Measurements from ENCODE around the gene CELF4. TPM values are rescaled to one million over a fixed set of nuclear protein-coding genes. Genes with fewer than 3 reads are reported as not detected.
A peak's percentile ranks its signal among the peaks of the same experiment; 100 is the strongest.

CELF4 gene
- total and polyA plus RNA-seq, 2 experiments from 2014 or later: 1.6 to 2.1 TPM

GRCh38 chr18:37266290-37266689 is 299.3 kb downstream of the CELF4 start:
- DNase-seq (ENCODE audit: low read depth in 1 of 2, low spot score in 1 of 2): peak in 1 of 2 donors; percentile 24
- Histone ChIP-seq H3K9me3 (ENCODE audit: low read depth) (no peaks in the 10 kb centered on the region), H3K27ac (no peak overlapping the region), H3K27me3 (peaks cover 16% of the 10 kb centered on the region), H3K36me3 (no peaks in the 10 kb centered on the region), H3K4me3 (no peak overlapping the region), H3K4me1 (ENCODE audit: low read depth) (no peaks in the 10 kb centered on the region)
- no peak for TF ChIP-seq CTCF (IDR thresholded peaks at IDR 0.05; ENCODE audit: low read depth, low read length)

GRCh38 chr18:37265382-37265781 is 300.2 kb downstream of the CELF4 start:
- Histone ChIP-seq H3K27me3 (peaks cover 20% of the 10 kb centered on the region), H3K9me3 (ENCODE audit: low read depth) (no peaks in the 10 kb centered on the region), H3K4me3 (no peak overlapping the region), H3K4me1 (ENCODE audit: low read depth) (no peaks in the 10 kb centered on the region), H3K36me3 (no peaks in the 10 kb centered on the region), H3K27ac (no peak overlapping the region)
- no peak for TF ChIP-seq CTCF (IDR thresholded peaks at IDR 0.05; ENCODE audit: low read depth, low read length)
- DNase-seq (ENCODE audit: low read depth in 1 of 2, low spot score in 1 of 2): no peak

GRCh38 chr18:37264956-37265355 is 300.6 kb downstream of the CELF4 start:
- Histone ChIP-seq H3K27ac (no peak overlapping the region), H3K9me3 (ENCODE audit: low read depth) (no peaks in the 10 kb centered on the region), H3K4me3 (no peak overlapping the region), H3K4me1 (ENCODE audit: low read depth) (no peaks in the 10 kb centered on the region), H3K27me3 (peaks cover 24% of the 10 kb centered on the region), H3K36me3 (no peaks in the 10 kb centered on the region)
- no peak for TF ChIP-seq CTCF (IDR thresholded peaks at IDR 0.05; ENCODE audit: low read depth, low read length)
- no peak for DNase-seq (ENCODE audit: low read depth in 1 of 2, low spot score in 1 of 2)

- no peak for DNase-seq (ENCODE audit: low read depth in 1 of 2, low spot score in 1 of 2)
- H3K27me3 ChIP-seq: peaks cover 37% of the 10 kb centered on the region
- no peaks in the 10 kb centered on the region for H3K4me1 ChIP-seq (ENCODE audit: low read depth)
- H3K27ac ChIP-seq: no peak overlapping the region
- H3K36me3 ChIP-seq: no peaks in the 10 kb centered on the region
- no peak for TF ChIP-seq CTCF (IDR thresholded peaks at IDR 0.05; ENCODE audit: low read depth, low read length)
- H3K9me3 ChIP-seq (ENCODE audit: low read depth): no peaks in the 10 kb centered on the region
- no peak overlapping the region for H3K4me3 ChIP-seq
Measured at GRCh38 chr18:37261988-37262387, 303.6 kb downstream of the CELF4 start.

- Histone ChIP-seq H3K4me3 (no peak overlapping the region), H3K36me3 (no peaks in the 10 kb centered on the region), H3K4me1 (ENCODE audit: low read depth) (no peaks in the 10 kb centered on the region), H3K27ac (no peak overlapping the region), H3K27me3 (peaks cover 36% of the 10 kb centered on the region), H3K9me3 (ENCODE audit: low read depth) (no peaks in the 10 kb centered on the region)
- no peak for DNase-seq (ENCODE audit: low read depth in 1 of 2, low spot score in 1 of 2)
- no peak for TF ChIP-seq CTCF (IDR thresholded peaks at IDR 0.05; ENCODE audit: low read depth, low read length)
Measured at GRCh38 chr18:37261246-37261840, 304.3 kb downstream of the CELF4 start.
